Ovary (tissue), 3 donors: ENCODE data around the gene CBY1.

Source experiments
- CTCF ChIP-seq, 3 donors: fragments of 450-650 bp in 2 of 3; fragments of 200-600 bp in 1 of 3; IDR thresholded peaks; one replicate each; pipeline versions ENCODE4 v1.5.1 to v1.8.0; 2016 to 2022; ENCODE audit warnings: antibody characterized with exemption in 3 of 3, mild to moderate bottlenecking in 1 of 3
- EP300 ChIP-seq: sonication (generic); formaldehyde crosslinking; IDR thresholded peaks from one replicate; pipeline ENCODE4 v1.6.1; 2017; ENCODE audit warnings: antibody characterized with exemption
- POLR2A ChIP-seq: fragments of 450-650 bp; IDR thresholded peaks from one replicate; pipeline ENCODE4 v1.6.1; 2017; ENCODE audit warnings: antibody characterized with exemption, mild to moderate bottlenecking, moderate library complexity
- donor health status: DM: no; HTN: no; CAD: no.

- no peak for TF ChIP-seq POLR2A
- TF ChIP-seq CTCF (IDR thresholded peaks at IDR 0.05) = no peak
- no peak for TF ChIP-seq EP300
Observed at GRCh38 chr22:38607680-38608079, 48.8 kb upstream of the CBY1 start.
